Aorta (tissue), 5 donors: ENCODE data around the gene FADS2. TPM values are rescaled to one million over a fixed set of nuclear protein-coding genes. Genes with fewer than 3 reads are reported as not detected.

Experiments
- ATAC-seq: fragments of 200-7000 bp; cut with Tn5 transposase; one replicate; pipeline ENCODE4 v1.9.1; 2022; ENCODE audit warnings: moderate library complexity; ENCODE audit not compliant: low FRiP score
- DNase-seq, 2 donors: peaks; one replicate each; pipeline ENCODE4 v3.0.0-alpha.2; 2020
- H3K27ac ChIP-seq, 2 donors: one replicate each; pipeline ENCODE4 v1.5.1; 2013; ENCODE audit warnings: low read length in 2 of 2, mild to moderate bottlenecking in 2 of 2, moderate library complexity in 2 of 2, control low read depth in 1 of 2, inconsistent platforms in 1 of 2, low read depth in 1 of 2
- H3K27me3 ChIP-seq, 2 donors: one replicate each; pipeline ENCODE4 v1.6.1; 2013; ENCODE audit warnings: control low read depth in 1 of 2, low read length in 1 of 2, mild to moderate bottlenecking in 1 of 2, moderate library complexity in 1 of 2; ENCODE audit not compliant: insufficient read depth in 2 of 2, control insufficient read depth in 1 of 2
- H3K36me3 ChIP-seq, 2 donors: one replicate each; pipeline ENCODE4 v1.6.1; 2013; ENCODE audit warnings: control low read depth in 1 of 2, low read length in 1 of 2, mild to moderate bottlenecking in 1 of 2; ENCODE audit not compliant: insufficient read depth in 2 of 2, control insufficient read depth in 1 of 2
- H3K4me1 ChIP-seq, 2 donors: one replicate each; pipeline ENCODE4 v1.6.1; 2013; ENCODE audit warnings: low read length in 2 of 2, control low read depth in 1 of 2, mild to moderate bottlenecking in 1 of 2, moderate library complexity in 1 of 2; ENCODE audit not compliant: insufficient read depth in 2 of 2, control insufficient read depth in 1 of 2
- H3K4me3 ChIP-seq, 2 donors: one replicate each; pipeline ENCODE4 v1.5.1; 2013; ENCODE audit warnings: low read length in 2 of 2, control low read depth in 1 of 2, mild to moderate bottlenecking in 1 of 2
- H3K9me3 ChIP-seq: one replicate; pipeline ENCODE4 v1.6.1; 2013; ENCODE audit warnings: mild to moderate bottlenecking, low read length; ENCODE audit not compliant: control insufficient read depth
- WGBS, 2 donors: extraction: QIAGEN DNeasy Blood & Tissue Kit; methylation state at CpG; one replicate each; pipeline ENCODE4 v1.1.7; 2013; 5-methylcytosine and 5-hydroxymethylcytosine counted together
- intact Hi-C, 2 donors: fragments of 100-400 bp; cut with DNase I; formaldehyde crosslinking; loops; one replicate each; pipeline versions ENCODE4 v1.14.2 to v1.15.0; 2022
- polyA plus RNA-seq, 2 donors: library from polyadenylated mRNA; stranded (reverse); fragments of 200-250 nt; gene quantifications; one replicate each; pipeline ENCODE4 v1.2.3, GENCODE V29; 2013
- total RNA-seq, 2 donors: library from RNA; stranded (reverse); fragmentation: NEBNext Ultra II Directional; extraction: Animal tissue kit (Norgen Biotek cat#: 25700); gene quantifications; one replicate each; pipeline ENCODE4 v1.2.1, GENCODE V29; 2021
- donor health status: healthy with polysubstance abuse.
- donor health status: Bipolar disorder and iron deficiency.
- donor health status: DM: no; HTN: no; CAD: no.
- donor health status: DM: no; HTN: no; CAD: no.
- donor health status: DM: yes; HTN: yes; CAD: no.

Gene FADS2
- total and polyA plus RNA-seq, 4 donors, result 38.2 to 167 (median 80.5) TPM

DNA sequence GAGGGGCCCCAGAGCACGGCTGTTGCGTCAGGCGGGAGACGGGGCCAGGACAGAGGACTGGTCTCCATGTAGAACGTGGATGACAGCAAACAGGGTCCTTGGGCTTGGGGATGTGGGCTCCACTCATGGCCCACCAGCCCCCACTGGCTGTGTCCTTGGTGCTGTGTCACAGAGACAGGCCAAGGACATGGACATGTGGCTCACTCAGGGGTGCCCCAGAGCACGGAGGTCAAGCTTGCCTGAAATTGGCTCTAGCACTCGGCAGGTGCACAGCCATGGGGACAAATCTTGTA is 14.4 kb downstream of the FADS2 start:
- H3K4me1 ChIP-seq, result no peaks in the 10 kb centered on the region
- no peaks in the 10 kb centered on the region for H3K27me3 ChIP-seq
- peaks cover 3 to 11% of the 10 kb centered on the region in 2 donors for H3K36me3 ChIP-seq
- no peak overlapping the region for H3K4me3 ChIP-seq
- H3K9me3 ChIP-seq, result no peaks in the 10 kb centered on the region
- no peak overlapping the region for H3K27ac ChIP-seq
- 91 to 94% methylated on average over 7 of the region's 7 CpGs for WGBS, 2 donors
- ATAC-seq, result no peak
- intact Hi-C loops, result no loop called here
- DNase-seq, result peak in 1 of 2 donors; percentile 43

DNA sequence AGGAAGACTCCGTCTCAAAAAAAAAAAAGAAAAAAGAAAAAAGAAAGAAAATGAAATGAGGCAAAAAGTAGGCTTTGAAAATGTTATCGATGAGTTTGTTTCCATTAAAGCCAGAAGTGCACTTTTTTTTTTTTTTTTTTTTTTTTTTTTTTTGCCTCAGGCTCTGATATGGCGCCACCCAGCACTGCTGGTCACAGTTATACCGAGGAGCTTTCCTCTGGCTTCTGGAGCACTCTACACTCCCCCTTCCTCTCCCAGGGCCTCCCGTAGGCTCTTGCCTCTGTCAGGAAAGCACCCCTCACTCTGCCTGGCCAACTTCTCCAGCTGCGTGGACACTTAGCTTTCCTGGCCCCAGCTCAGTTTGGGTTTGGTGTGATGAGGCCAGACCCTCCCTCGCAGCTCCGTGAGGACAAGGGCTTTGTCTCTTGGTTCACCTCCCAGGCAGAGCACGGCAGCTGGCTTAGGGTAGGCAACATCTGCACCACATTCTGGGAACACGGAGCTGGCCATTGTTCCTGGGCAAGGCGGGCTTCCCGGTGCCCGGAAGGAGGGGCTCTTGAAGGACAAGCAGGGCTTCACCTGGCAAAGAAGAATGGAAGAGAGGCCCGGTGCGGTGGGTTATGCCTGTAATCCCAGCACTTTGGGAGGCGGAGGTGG is 16.9 kb downstream of the FADS2 start:
- ATAC-seq (no peak), DNase-seq (peak in 1 of 2 donors; percentile 31)
- Histone ChIP-seq H3K9me3 (no peaks in the 10 kb centered on the region), H3K27me3 (no peaks in the 10 kb centered on the region), H3K27ac (no peak overlapping the region), H3K4me3 (no peak overlapping the region), H3K4me1 (no peaks in the 10 kb centered on the region), H3K36me3 (peaks cover 3 to 18% of the 10 kb centered on the region in 2 donors)
- intact Hi-C loops, result no loop called here
- 84 to 85% methylated on average over 16 of the region's 16 CpGs for WGBS, 2 donors

DNA sequence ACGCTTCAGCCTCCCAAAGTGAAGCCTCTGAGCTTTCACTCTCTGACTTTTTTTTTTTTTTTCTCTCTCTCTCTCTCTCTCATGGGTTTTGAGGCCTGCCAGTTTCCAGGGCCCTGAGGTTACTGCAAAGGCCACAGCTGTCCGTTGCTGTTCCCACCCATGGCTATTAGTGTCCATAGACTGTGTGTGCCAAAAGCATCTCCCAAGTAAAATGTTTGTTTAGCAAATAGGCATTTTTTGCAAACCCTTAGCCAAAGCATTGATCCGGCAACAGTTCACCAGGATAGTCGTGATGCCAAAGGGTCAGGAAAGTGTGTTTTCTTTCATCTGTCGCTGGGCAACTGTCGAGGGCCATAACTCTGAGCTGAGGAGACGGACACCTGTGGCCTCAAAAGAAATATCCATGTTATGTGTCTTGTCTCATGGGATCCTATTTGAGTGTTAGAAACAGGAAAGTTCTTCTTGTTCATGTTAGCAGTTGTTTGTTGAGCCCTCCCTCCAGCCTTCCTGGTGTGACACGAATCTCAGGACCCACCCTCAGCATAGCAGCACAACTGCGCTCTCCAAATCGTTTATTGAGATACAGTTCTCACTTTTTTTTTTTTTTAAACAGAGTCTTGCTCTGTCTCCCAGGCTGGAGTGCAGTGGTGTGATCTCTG is 18.4 kb downstream of the FADS2 start:
- Histone ChIP-seq H3K36me3 (peaks cover 2 to 12% of the 10 kb centered on the region in 2 donors), H3K9me3 (no peaks in the 10 kb centered on the region), H3K27me3 (no peaks in the 10 kb centered on the region), H3K27ac (no peak overlapping the region), H3K4me3 (no peak overlapping the region), H3K4me1 (no peaks in the 10 kb centered on the region)
- ATAC-seq (no peak), DNase-seq (no peak)
- intact Hi-C loops, result no loop called here
- 82 to 85% methylated on average over 10 of the region's 10 CpGs for WGBS, 2 donors

DNA sequence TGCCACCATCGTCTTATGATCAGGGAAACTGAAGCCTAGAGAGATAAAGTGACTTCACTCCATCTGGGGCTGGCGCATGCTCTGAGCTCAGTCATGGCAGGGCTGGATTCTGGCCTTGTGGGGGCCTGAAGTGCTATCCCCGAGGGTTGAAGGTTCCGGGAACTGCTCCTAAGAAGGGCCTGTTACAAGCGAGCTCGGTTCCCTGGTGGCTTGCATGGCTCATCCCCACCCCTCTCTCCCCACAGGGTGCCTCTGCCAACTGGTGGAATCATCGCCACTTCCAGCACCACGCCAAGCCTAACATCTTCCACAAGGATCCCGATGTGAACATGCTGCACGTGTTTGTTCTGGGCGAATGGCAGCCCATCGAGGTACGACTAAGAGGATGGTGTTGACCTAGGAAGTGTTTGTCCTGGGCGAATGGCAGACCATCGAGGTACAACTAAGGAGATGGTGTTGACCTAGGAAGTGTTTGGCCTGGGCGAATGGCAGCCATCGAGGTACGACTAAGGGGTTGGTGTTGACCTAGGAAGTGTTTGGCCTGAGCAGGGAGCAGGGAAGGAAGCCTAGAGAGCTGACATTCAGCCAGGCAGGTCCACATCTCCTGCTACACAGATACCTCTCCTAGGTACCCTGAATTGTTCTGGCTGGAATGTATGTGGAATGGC is 19.9 kb downstream of the FADS2 start:
- DNase-seq (no peak), ATAC-seq (no peak)
- Histone ChIP-seq H3K4me1 (no peaks in the 10 kb centered on the region), H3K27ac (no peak overlapping the region), H3K36me3 (peaks cover 2 to 10% of the 10 kb centered on the region in 2 donors), H3K4me3 (no peak overlapping the region), H3K9me3 (no peaks in the 10 kb centered on the region), H3K27me3 (no peaks in the 10 kb centered on the region)
- 90 to 92% methylated on average over 18 of the region's 18 CpGs for WGBS, 2 donors
- intact Hi-C loops, result no loop called here

DNA sequence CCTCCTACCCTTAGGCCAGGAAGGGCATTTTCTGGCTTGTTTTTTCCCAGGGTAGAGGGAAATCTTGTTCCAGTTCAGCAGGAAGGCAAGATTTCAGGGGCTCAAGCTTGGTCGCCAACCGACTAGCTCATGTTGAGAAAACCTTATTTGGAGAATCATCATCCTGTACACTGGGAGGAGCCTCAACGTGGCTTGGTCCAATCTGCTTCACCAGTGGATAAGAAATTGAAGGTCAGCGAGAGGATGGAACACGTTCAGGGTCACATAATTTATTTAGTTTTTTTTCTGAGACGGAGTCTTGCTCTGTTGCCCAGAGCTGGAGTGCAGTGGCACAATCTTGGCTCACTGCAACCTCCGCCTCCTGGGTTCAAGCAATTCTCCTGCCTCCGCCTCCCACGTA is 20.5 kb downstream of the FADS2 start:
- no peaks in the 10 kb centered on the region for H3K27me3 ChIP-seq
- H3K27ac ChIP-seq, result no peak overlapping the region
- peaks cover 2 to 10% of the 10 kb centered on the region in 2 donors for H3K36me3 ChIP-seq
- no peaks in the 10 kb centered on the region for H3K4me1 ChIP-seq
- H3K4me3 ChIP-seq, result no peak overlapping the region
- H3K9me3 ChIP-seq, result no peaks in the 10 kb centered on the region
- intact Hi-C loops, result no loop called here
- DNase-seq (no peak), ATAC-seq (no peak)
- 93 to 94% methylated on average over 9 of the region's 9 CpGs for WGBS, 2 donors

DNA sequence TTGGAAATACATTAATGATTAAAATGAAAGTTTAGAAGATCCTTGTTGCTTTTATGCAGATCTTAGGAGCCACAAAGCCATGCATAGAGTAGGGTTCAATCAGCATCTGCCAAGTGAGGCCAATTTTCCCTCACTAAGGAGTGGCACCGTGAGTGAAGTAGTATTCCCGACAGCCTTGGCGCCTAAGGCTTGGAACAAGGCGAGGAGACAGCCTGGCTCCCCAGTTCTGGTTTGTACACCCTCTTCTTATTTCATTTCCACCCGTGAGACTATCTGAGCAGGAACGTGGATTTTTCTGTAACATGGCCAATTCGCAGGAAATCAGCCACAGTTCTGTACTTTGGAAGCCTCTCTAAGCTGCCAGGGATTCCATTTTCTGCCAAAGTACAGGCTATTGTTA is 22.6 kb downstream of the FADS2 start:
- no peak for DNase-seq
- no peaks in the 10 kb centered on the region for H3K4me1 ChIP-seq
- H3K36me3 ChIP-seq, result peaks cover 2 to 8% of the 10 kb centered on the region in 2 donors
- H3K27me3 ChIP-seq, result no peaks in the 10 kb centered on the region
- no peaks in the 10 kb centered on the region for H3K9me3 ChIP-seq
- no peak overlapping the region for H3K4me3 ChIP-seq
- no peak for ATAC-seq
- intact Hi-C loops, result no loop called here
- 14% methylated on average over 7 of the region's 7 CpGs for WGBS, 2 donors
- peak overlapping the region in 1 of 2 donors; percentile 61 for H3K27ac ChIP-seq

DNA sequence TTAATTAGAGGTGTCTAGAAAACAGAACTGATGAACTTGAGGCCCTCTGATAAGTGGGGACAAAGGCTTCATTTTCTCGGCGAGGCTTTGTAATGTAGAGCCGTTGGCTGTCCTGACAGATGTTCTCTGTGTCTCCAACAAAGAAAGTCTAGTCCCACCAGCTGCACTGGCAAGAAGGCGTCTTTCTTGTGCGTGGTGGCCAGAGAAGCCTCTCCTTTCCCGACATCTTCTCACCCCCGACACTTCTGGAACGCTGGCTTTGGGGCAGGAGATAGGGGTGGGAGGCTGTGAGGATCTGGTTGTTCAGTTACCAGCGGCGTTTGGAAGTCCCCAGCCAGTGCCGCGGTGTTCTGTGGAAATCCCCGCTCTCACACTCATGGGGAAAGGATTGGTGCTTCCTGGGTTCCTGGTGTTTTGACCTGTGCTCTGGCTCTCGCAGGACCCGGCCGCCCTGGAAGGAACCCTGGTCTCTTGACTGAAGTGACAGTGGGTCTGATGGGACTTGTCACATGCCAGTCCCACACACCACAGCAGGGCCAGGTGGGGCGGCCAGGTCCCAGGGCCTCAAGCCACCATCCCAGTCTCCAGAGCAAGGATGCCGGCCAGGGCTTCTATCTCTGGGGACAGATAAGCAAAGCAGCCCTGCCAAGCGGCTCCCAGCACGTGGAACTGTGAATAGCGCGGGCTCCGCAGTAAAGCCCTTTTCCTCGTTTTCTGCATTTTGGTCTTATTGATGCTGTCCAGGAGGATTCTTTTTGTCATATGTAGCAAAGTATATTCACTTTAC is 23.2 kb downstream of the FADS2 start:
- Histone ChIP-seq H3K4me1 (no peaks in the 10 kb centered on the region), H3K9me3 (no peaks in the 10 kb centered on the region), H3K27ac (peak overlapping the region; percentile 20 to 31), H3K27me3 (no peaks in the 10 kb centered on the region), H3K4me3 (no peak overlapping the region), H3K36me3 (peaks cover 2 to 8% of the 10 kb centered on the region in 2 donors)
- peak; percentile 19 for ATAC-seq
- intact Hi-C loops, result no loop called here
- 30 to 33% methylated on average over 24 of the region's 24 CpGs for WGBS, 2 donors
- no peak for DNase-seq

DNA sequence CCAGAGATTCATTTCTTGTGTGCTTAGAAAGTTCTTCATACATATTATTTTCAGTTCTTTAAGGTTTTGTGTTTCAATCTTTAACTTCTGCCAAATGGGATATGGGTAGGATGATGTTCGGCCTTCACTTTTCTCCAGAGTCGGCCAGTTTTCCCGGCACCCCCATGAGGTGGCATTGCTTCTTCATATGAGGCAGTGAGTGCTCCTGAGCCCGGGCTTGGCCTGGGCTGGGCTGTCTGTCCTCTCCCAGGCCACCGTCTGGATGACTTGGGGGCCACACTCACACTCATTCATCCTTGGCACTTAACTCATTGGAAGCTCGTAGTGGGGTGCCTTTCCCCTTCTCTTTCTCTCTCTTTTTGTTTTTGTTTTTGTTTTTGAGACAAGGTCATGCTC is 23.8 kb downstream of the FADS2 start:
- Histone ChIP-seq H3K9me3 (no peaks in the 10 kb centered on the region), H3K27ac (no peak overlapping the region), H3K36me3 (peaks cover 2 to 8% of the 10 kb centered on the region in 2 donors), H3K4me3 (no peak overlapping the region), H3K27me3 (no peaks in the 10 kb centered on the region), H3K4me1 (no peaks in the 10 kb centered on the region)
- 50 to 66% methylated on average over 6 of the region's 6 CpGs for WGBS, 2 donors
- ATAC-seq (no peak), DNase-seq (no peak)
- intact Hi-C loops, result no loop called here
